Activated CD8-positive, alpha-beta memory T cell treated with anti-CD3 and anti-CD28 coated beads, Interleukin-2, amount 50 U/mL, for 4 hours (primary cell): Measurements from ENCODE around the gene JPH4.

Experiments used
- DNase-seq: peaks from one replicate; pipeline ENCODE4 v3.0.0-alpha.2; 2020

Gene JPH4

DNA sequence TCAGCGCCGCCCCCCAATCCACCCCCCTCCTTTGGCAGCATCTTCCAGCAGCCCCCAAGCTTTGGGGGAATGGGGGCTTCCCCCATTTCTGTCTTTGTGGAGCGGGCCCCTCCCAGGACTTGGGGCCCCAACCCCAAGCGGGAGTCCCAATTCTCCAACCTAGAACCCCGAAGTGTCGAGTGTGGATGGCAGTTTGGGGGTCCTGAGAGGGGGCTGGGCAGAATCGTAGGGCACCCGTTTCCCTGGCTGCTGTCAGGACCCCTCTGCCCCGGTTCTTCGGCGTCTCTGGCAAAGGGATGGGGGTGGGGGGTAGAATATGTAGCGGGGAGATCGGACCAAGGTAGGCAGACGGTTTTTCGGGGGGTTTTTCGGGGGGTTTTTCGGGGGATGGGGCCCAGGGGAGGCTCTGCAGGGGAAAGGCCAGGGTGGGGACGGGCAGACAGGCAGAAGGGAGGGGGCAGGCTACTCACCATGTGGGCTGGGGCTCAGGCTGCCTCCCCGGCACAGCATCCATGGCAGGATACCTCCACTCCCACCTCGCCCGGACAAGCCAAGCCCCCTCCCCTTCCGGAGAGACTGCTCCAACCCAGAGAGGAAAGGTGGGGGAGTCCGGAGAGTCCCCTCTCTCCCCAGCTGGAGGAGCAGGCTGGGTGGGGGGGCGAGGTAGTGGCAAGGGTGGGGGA lies 739 bp downstream of the JPH4 start:
- no peak for DNase-seq

DNA sequence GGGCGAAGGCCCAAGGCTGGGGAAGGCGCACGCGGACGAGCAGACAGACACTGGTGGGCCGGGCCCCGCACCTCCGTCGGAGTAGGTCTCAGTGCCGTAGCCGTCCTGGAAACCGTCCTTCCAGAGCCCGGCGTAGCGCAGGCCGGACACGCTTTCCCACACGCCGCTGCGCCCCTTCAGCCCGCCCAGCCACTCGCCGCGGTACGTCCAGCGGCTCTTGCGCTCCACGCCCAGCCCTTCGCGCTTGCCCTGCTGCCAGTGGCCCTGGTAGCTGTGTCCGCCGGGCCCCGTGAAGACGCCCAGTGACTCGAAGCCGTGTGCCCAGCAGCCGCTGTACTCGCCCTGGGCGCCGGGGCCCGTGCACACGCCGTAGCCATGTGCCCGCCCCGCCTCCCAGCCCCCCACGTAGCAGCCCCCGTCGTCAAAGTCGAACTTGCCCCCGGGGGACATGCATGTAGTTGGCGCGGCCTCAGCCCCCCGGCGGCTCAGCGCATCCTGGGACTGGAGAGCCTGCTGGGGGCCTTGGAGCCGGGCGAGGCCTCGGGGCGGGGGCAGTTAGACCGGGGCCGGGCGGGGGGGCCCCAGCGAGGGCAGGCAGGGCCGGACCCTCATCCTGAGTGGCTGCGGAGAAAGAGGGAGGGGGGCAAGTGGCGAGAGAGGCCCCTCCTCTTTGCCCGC lies 1.4 kb downstream of the JPH4 start:
- DNase-seq = no peak

- DNase-seq = no peak
Observed at GRCh38 chr14:23573384-23574015, 5.1 kb downstream of the JPH4 start.

- DNase-seq = no peak
Observed at GRCh38 chr14:23572836-23573235, 5.8 kb downstream of the JPH4 start.

DNA sequence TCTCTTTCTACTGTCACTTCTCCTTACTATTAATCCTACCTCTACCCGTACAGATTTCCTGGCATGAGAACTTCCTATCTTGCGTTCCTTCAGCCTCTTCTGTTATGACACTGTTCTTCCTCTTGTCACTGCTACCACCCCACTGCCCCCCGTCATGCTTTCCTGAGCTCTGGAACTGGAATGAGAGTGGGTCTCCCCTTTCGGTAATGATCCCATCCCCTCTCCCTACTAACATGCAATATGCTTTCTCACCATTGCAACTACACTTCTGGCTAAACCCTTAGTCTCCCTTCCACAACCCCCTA lies 6.1 kb downstream of the JPH4 start:
- DNase-seq = no peak

GRCh38 chr14:23571701-23572523 lies 6.7 kb downstream of the JPH4 start:
- DNase-seq = no peak

GRCh38 chr14:23570806-23571483 lies 7.6 kb downstream of the JPH4 start:
- DNase-seq = no peak

GRCh38 chr14:23569443-23570151 lies 9.0 kb downstream of the JPH4 start:
- DNase-seq = no peak

DNA sequence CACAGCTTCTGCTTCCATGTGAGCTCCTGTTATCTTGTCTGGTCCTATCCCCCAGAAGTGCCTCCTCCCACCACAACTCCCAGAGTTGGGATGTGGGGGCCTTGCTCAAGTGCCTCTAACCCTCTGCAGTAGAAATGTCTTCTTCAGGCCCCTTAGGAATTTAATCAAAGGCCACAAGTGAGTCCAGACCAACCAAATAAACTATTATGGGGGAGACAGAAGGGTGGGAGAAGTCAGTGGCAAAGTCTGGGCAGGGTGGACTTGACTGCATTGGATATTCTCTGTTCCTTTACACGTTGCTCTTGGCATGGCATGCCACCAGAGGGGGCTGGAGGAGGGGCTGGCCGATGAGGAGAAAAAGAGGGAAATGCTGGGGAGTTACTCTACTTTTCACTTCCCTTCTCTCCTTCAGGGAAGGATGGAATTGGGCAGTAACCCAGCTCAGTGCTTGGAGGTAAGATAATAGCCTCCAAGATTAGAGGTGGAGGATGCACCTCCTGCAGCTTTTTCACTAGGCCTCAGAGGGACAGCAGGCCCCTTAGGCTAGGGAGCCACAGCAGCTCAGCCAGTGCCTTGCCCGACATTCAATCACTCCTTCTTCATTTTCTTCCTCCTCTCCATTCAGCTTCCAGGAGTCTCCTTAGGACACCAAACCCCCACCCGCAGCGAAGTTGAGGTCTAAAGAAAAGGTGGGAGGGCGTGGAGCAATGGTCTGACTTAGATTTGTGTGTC lies 9.8 kb downstream of the JPH4 start:
- DNase-seq = no peak

GRCh38 chr14:23568021-23568599 lies 10.5 kb downstream of the JPH4 start:
- DNase-seq = no peak

GRCh38 chr14:23567186-23568020 lies 11.2 kb downstream of the JPH4 start, which contains the start of gene AP1G2:
AP1G2 (minus strand) TSS chr14:23567791; CDS start chr14:23567314, 477 bp downstream.
- DNase-seq = peak; percentile 83

GRCh38 chr14:23566778-23567185 lies 11.8 kb downstream of the JPH4 start:
- no peak for DNase-seq

DNA sequence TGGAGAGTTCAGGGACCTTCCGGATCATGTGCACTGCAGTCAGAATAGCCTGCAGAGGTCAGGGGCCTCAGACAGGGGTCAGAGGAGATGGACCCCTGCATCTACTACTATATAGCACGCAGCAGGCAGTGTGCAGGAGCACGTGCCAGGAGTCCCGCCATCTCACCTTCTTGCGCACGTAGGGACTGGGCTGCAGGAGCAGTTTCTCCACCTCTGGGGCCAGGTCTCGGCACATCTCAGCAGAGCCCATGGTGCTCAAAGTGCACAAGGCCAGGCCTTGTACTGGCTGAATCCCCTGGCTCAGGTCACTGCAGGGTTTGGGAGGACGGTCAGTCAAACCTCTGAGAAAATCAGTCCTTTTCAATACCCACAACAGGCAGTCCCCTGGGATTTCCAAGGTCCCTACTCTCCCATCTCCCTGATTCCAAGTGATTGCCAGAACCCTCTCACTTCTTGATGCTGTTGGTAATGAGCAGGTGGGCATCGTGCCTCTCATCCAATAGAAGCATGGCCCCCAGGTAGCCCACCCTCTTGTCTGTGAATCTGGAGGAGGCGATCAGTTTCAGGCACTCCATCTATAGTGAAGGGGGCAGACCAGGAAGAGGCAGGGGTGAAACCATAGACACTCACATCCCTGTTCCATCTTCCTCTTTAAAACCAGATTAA lies 12.3 kb downstream of the JPH4 start:
- DNase-seq = no peak

GRCh38 chr14:23565626-23566025 lies 13.0 kb downstream of the JPH4 start:
- DNase-seq = no peak

DNA sequence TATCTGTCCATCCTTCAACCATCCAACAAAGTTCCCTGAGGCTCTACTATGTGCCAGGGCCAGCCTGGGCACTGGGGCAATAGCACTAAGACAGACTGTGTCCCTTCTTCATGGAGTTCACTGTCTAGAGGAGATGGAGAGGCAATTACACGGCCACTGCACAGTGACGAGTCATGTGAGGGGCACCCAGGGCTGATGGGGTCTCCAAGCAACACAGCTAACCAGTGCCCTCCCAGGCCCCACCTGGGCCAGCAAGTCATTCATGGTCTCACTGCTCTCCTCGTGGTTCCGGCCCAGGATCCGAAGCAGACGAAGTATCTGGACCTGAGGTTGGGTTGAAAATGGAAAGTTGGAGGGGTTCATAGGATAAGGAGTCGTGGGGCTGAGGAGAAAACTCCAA lies 13.7 kb downstream of the JPH4 start:
- DNase-seq = no peak

DNA sequence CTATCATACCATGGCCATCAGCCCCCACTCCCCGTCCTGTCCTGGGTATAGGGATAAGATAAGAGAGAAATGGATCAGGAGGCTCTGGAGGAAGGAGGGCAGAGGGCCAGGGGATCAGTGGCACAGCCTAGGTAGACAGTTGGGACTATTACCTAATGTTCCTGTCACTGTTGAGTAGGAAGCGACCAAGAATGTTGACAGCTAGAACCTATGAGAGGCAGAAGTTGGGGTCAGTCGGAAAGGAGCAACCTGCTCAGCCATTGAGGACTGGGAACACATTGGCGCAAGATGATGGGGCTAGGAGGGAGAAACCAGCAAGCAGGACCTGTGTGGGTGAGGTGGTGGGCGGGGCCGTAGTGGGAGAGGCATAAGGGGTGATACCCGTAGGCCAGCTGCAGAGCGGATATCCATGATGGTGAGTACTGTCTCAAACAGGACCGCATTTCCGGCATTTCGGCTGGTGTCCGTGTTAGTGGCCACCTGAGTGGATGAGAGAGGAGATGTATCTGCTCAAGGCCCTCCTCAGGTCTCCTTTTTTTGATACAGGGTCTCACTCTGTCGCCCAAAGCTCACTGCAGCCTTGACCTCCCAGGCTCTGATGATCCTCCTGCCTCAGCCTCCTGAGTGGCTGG lies 14.3 kb downstream of the JPH4 start:
- no peak for DNase-seq

DNA sequence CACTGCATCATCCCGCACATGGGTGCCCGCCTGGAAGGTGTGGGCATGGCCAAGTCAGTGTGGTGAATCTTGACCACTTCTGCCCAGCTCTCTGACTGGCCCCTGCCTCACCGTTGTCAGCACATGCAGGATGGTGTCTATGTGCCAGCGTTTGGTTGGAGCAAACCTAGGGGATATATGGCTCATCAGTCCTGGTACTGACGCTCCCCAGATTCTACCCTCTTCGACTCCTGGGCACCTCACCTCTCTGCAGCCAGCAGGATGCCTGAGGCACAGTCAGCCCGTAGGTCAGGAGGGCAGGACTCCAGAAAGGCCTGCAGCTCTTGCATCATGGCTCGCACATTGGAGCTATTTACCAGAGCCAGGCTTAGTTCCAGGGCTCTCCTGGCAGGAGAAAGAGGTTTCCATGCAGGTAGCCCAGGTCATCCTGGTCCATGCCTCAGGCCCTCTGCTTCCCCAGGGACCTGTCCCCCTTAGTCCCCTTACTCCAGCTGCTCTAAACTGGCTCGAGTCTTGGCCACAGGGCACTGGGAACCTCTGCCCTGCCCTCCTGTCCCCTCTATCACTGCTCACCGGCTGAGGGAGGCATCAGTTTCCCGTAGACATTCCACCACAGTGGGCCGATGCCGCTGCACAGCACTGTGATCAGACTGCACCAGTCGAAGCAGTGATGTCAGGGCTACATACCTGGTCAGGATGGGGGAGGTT lies 15.0 kb downstream of the JPH4 start:
- DNase-seq = no peak

DNA sequence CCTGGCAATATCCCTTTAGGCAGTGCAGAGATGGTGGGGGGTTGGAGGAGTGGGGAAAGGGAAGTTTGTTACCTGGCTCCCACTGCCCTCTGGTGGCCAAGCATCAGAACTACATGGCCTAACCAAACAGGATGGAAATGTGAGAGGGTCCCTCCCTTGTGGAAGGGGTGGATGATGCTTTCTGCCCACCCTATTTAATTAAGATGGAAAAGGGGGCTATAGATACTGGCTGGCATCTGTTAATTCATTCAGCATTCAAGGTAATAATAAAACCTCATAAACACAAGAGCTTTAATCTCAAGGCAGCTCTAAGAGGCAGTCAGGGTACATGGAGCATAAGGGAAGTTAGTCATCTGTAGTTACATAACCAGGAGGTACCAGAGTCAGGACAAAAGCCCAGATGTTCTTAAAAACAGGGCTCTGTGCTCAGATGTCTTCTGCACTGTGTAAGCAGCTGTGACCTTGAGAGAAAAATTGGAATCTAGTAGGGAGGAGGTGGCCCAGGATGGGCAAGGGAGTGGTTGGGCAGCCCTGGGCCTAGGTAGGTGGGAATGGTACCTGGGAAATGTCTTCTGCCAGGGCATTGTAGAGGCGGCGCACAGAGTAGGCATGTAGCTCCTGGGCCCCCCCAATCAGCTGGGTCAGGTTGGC lies 15.6 kb downstream of the JPH4 start:
- peak; percentile 65 for DNase-seq
